LNCAP (cell line): ENCODE measurements around the gene SYNC.

ENCODE experiments used
- CTCF ChIP-seq: fragments of 450-650 bp; IDR thresholded peaks from 2 replicates; pipeline ENCODE4 v1.5.1; 2017; ENCODE audit warnings: mild to moderate bottlenecking

SYNC gene

GRCh38 chr1:32719681-32720275, 17.2 kb upstream of the SYNC start:
- no peak for TF ChIP-seq CTCF

GRCh38 chr1:32718527-32718926, 16.0 kb upstream of the SYNC start:
- TF ChIP-seq CTCF = no peak

GRCh38 chr1:32718036-32718435, 15.5 kb upstream of the SYNC start:
- no peak for TF ChIP-seq CTCF

- no peak for TF ChIP-seq CTCF
Measured at GRCh38 chr1:32717503-32717902, 14.9 kb upstream of the SYNC start.

GRCh38 chr1:32716312-32717148, 14.0 kb upstream of the SYNC start:
- TF ChIP-seq CTCF = no peak

GRCh38 chr1:32715901-32716311, 13.3 kb upstream of the SYNC start:
- TF ChIP-seq CTCF = no peak

GRCh38 chr1:32714277-32714676, 11.7 kb upstream of the SYNC start:
- no peak for TF ChIP-seq CTCF
